Stimulated activated CD4-positive, alpha-beta T cell treated with anti-CD3 and anti-CD28 coated beads, TNF-alpha, amount 100 ng/mL, for 4 hours (primary cell): ENCODE measurements around the gene PSMA7.

Experiments
- DNase-seq, 3 experiments: peaks; one replicate each; pipeline ENCODE4 v3.0.0-alpha.2; 2020; ENCODE audit warnings: low read depth in 3 of 3

PSMA7 gene

GRCh38 chr20:62136283-62137091 is 6.7 kb downstream of the PSMA7 start:
- DNase-seq, result peak in 2 of 3 experiments; percentile 30 to 52

- DNase-seq, result no peak
These were observed 7.5 kb downstream of the PSMA7 start for GRCh38 chr20:62135573-62136266.

GRCh38 chr20:62134735-62135231 is 8.4 kb downstream of the PSMA7 start:
- no peak for DNase-seq

- no peak for DNase-seq
These were observed 9.3 kb downstream of the PSMA7 start for GRCh38 chr20:62133864-62134263.

GRCh38 chr20:62133051-62133845 is 9.9 kb downstream of the PSMA7 start:
- DNase-seq, result no peak

- no peak for DNase-seq
These were observed 10.8 kb downstream of the PSMA7 start for GRCh38 chr20:62132421-62132820.

GRCh38 chr20:62131560-62132320 is 11.5 kb downstream of the PSMA7 start:
- DNase-seq, result no peak

- DNase-seq, result no peak
These were observed 13.3 kb downstream of the PSMA7 start for GRCh38 chr20:62129731-62130531.

- DNase-seq, result no peak
These were observed 14.7 kb downstream of the PSMA7 start for GRCh38 chr20:62128502-62128901.

GRCh38 chr20:62127799-62128198 is 15.4 kb downstream of the PSMA7 start:
- no peak for DNase-seq

GRCh38 chr20:62126141-62126540 is 17.1 kb downstream of the PSMA7 start:
- no peak for DNase-seq

- no peak for DNase-seq
These were observed 19.6 kb downstream of the PSMA7 start for GRCh38 chr20:62123450-62124118.

- peak in 2 of 3 experiments; percentile 29 to 36 for DNase-seq
These were observed 20.3 kb downstream of the PSMA7 start for GRCh38 chr20:62122654-62123449.

GRCh38 chr20:62121776-62122653 is 21.2 kb downstream of the PSMA7 start, which contains the start of gene LSM14B:
Gene LSM14B (plus strand): TSS chr20:62122475. CDS start chr20:62122667, 192 bp downstream.
- peak; percentile 96 to 97 (median 96) for DNase-seq

- DNase-seq, result peak in 1 of 3 experiments; percentile 16
These were observed 22.0 kb downstream of the PSMA7 start for GRCh38 chr20:62120990-62121775.

- no peak for DNase-seq
These were observed 22.8 kb downstream of the PSMA7 start for GRCh38 chr20:62120365-62120762.
